ENCODE measurements around the gene VPS45.

The VPS45 gene

DNA sequence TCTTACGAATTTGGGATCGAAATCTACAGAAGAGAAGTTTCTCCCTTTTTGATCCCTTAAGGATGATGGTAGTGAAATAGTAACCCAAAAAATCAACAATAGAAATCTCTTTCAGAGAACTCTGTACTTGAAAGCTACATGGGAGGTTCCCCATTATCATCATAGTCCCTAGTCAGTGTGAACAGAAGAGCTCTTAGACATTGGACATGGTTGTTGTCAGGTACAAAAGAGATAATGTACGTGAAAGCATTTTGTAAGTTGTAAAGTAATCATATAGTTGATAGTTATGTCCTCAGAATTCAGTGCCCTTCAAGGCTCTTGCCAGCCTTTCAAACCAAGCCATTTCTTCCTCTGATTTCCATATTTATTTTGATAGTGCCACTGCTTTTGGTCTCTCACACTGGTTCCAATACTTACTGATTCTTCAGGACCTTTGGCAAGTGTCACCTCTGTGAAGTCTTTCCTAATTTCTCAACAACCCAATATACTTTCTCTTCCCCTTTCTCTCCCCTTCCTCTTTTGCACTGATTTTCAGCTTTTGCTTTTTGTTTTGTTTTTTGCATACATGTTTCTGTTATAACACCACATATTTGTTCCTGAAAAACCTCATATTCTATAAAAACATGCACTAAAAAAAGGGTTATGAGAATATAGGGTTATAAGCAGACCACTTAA is 22.4 kb downstream of the VPS45 start:
- Histone ChIP-seq H3K9me3 (ENCODE audit: control insufficient read depth in 2 of 2, low read length in 2 of 2) (no peaks in the 10 kb centered on the region), H3K4me1 (ENCODE audit: control insufficient read depth in 2 of 2, insufficient read depth in 2 of 2, low read length in 2 of 2) (no peaks in the 10 kb centered on the region), H3K36me3 (ENCODE audit: control insufficient read depth in 2 of 2, insufficient read depth in 2 of 2, low read length in 2 of 2) (peaks cover 15 to 31% of the 10 kb centered on the region in 2 donors), H3K27ac (ENCODE audit: low read depth in 2 of 2, low read length in 2 of 2) (no peak overlapping the region), H3K9ac (ENCODE audit: low read depth in 1 of 2, low read length in 2 of 2) (no peak overlapping the region), H3K4me3 (ENCODE audit: low read length in 2 of 2) (no peak overlapping the region), H3K27me3 (ENCODE audit: control insufficient read depth in 2 of 2, insufficient read depth in 2 of 2, low read length in 2 of 2) (no peaks in the 10 kb centered on the region)

DNA sequence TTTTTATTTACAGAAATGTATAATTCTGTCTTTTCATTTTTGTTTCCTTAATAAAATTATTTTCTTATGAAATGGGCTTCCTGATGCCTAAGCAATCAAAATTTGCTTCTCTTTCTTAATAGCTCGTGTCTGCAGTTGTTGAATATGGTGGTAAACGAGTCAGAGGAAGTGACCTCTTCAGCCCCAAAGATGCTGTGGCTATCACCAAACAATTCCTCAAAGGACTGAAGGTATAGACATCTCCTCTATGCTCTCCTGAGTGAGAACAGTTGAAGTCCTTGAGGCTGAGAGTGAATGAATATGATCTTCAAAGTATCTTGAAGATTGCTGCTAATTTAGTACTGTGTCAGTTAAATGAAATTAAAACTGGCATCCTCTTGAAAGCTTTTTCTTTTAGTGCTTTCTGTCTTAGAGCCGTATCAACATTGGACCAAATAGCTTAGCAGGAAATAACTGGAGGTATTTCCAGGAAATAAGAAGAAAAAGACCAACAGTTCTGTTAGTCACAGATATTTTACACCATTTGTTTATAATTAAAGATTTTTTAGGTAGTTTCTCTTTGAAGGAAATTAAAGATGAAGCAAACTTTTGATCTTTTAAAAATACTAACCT is 24.7 kb downstream of the VPS45 start:
- Histone ChIP-seq H3K4me3 (ENCODE audit: low read length in 2 of 2) (no peak overlapping the region), H3K9me3 (ENCODE audit: control insufficient read depth in 2 of 2, low read length in 2 of 2) (no peaks in the 10 kb centered on the region), H3K36me3 (ENCODE audit: control insufficient read depth in 2 of 2, insufficient read depth in 2 of 2, low read length in 2 of 2) (peaks cover 15 to 23% of the 10 kb centered on the region in 2 donors), H3K27ac (ENCODE audit: low read depth in 2 of 2, low read length in 2 of 2) (no peak overlapping the region), H3K4me1 (ENCODE audit: control insufficient read depth in 2 of 2, insufficient read depth in 2 of 2, low read length in 2 of 2) (no peaks in the 10 kb centered on the region), H3K27me3 (ENCODE audit: control insufficient read depth in 2 of 2, insufficient read depth in 2 of 2, low read length in 2 of 2) (no peaks in the 10 kb centered on the region), H3K9ac (ENCODE audit: low read depth in 1 of 2, low read length in 2 of 2) (no peak overlapping the region)

DNA sequence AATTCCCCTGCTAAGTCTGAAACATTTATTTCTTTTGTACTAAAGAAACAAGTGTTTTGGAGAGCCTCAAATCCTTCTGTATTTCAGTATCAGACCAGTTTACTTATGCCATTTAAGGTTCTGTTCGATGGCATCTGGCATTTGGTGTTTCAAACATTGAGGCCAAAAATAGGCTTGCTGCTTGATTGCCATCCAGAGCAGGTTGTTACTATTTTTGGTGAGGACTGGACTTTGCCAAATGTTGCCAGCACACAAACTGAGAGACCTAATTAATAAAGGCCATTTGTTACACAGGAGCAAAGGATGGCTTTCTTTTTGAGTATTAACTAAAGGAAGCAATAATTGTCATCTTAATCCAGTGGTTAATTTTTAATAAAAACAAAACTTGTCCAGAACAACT is 26.2 kb downstream of the VPS45 start:
- H3K4me3 ChIP-seq (ENCODE audit: low read length in 2 of 2): no peak overlapping the region
- no peaks in the 10 kb centered on the region for H3K27me3 ChIP-seq (ENCODE audit: control insufficient read depth in 2 of 2, insufficient read depth in 2 of 2, low read length in 2 of 2)
- no peak overlapping the region for H3K27ac ChIP-seq (ENCODE audit: low read depth in 2 of 2, low read length in 2 of 2)
- H3K9ac ChIP-seq (ENCODE audit: low read depth in 1 of 2, low read length in 2 of 2): no peak overlapping the region
- H3K4me1 ChIP-seq (ENCODE audit: control insufficient read depth in 2 of 2, insufficient read depth in 2 of 2, low read length in 2 of 2): no peaks in the 10 kb centered on the region
- no peaks in the 10 kb centered on the region for H3K9me3 ChIP-seq (ENCODE audit: control insufficient read depth in 2 of 2, low read length in 2 of 2)
- peaks cover 17 to 21% of the 10 kb centered on the region in 2 donors for H3K36me3 ChIP-seq (ENCODE audit: control insufficient read depth in 2 of 2, insufficient read depth in 2 of 2, low read length in 2 of 2)

DNA sequence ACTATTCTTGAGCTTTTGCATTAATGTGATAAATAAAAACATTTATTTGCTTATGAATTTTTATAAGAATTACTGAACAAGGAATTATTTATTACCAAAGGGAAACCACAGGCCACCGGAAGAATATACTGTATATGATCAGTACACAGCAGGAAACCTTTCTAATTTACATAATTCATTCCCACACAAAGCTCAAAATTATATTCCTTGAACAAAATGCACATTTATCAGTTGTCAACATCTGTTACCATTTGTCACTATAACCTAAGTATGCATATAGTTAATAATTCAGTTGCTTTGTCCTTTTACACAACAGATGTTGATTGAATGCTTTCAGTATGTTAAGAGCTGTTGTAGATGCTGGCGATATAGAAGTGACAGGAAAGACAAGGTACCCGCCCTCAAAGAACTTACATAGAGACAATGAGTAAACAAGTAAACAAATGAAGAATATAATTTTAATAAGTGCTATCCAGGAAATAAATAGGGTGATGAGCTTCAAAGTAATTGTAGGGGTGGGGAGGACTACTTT is 27.2 kb downstream of the VPS45 start:
- Histone ChIP-seq H3K36me3 (ENCODE audit: control insufficient read depth in 2 of 2, insufficient read depth in 2 of 2, low read length in 2 of 2) (peaks cover 19 to 21% of the 10 kb centered on the region in 2 donors), H3K4me3 (ENCODE audit: low read length in 2 of 2) (no peak overlapping the region), H3K9me3 (ENCODE audit: control insufficient read depth in 2 of 2, low read length in 2 of 2) (no peaks in the 10 kb centered on the region), H3K9ac (ENCODE audit: low read depth in 1 of 2, low read length in 2 of 2) (no peak overlapping the region), H3K27ac (ENCODE audit: low read depth in 2 of 2, low read length in 2 of 2) (no peak overlapping the region), H3K27me3 (ENCODE audit: control insufficient read depth in 2 of 2, insufficient read depth in 2 of 2, low read length in 2 of 2) (no peaks in the 10 kb centered on the region), H3K4me1 (ENCODE audit: control insufficient read depth in 2 of 2, insufficient read depth in 2 of 2, low read length in 2 of 2) (no peaks in the 10 kb centered on the region)

DNA sequence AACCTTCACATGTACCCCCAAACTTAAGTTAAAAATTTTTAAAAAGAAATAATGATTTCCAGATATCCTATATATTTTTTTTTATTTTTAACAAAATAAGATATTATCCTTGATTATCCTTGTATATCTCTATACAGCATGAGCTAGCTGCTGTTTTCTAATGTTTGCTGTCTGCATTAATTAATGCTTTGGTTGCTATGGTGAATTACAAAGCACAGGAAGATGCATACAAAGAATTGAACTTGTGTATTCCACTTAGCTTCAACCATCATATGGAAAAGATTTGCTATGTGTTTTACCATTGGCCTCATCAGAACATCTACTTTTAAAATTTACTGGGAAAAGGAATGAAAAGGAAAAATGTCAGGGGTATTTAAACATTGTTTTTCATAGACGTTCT is 35.4 kb downstream of the VPS45 start:
- H3K9ac ChIP-seq (ENCODE audit: low read depth in 1 of 2, low read length in 2 of 2): no peak overlapping the region
- H3K36me3 ChIP-seq (ENCODE audit: control insufficient read depth in 2 of 2, insufficient read depth in 2 of 2, low read length in 2 of 2): peaks cover 5% of the 10 kb centered on the region in 2 donors

DNA sequence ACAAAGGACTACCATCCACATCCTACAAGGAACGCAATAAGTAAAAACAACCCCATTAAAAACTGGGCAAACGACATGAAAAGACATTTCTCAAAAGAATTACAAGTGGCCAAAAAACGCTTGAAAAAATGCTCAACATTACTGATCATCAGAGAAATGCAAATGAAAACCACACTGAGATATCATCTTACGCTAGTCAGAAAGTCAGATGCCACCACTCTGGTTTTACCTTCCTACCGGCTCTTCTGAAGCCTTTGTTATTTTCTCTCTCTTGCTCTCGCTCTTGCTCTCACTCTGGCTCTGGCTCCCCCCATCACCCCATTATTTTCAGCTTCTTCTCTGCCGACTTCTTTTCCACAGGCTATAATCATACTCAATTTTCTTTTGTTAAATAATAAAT is 38.8 kb downstream of the VPS45 start:
- H3K36me3 ChIP-seq (ENCODE audit: control insufficient read depth in 2 of 2, insufficient read depth in 2 of 2, low read length in 2 of 2): peaks cover 3 to 4% of the 10 kb centered on the region in 2 donors
- no peaks in the 10 kb centered on the region for H3K4me1 ChIP-seq (ENCODE audit: control insufficient read depth in 2 of 2, insufficient read depth in 2 of 2, low read length in 2 of 2)
- H3K27ac ChIP-seq (ENCODE audit: low read depth in 2 of 2, low read length in 2 of 2): no peak overlapping the region
- no peak overlapping the region for H3K4me3 ChIP-seq (ENCODE audit: low read length in 2 of 2)
- no peak overlapping the region for H3K9ac ChIP-seq (ENCODE audit: low read depth in 1 of 2, low read length in 2 of 2)
- H3K9me3 ChIP-seq (ENCODE audit: control insufficient read depth in 2 of 2, low read length in 2 of 2): no peaks in the 10 kb centered on the region
- H3K27me3 ChIP-seq (ENCODE audit: control insufficient read depth in 2 of 2, insufficient read depth in 2 of 2, low read length in 2 of 2): no peaks in the 10 kb centered on the region

More for the DNA sequence above, 35.4 kb downstream of the VPS45 start:
- H3K9me3 ChIP-seq (ENCODE audit: control insufficient read depth in 2 of 2, low read length in 2 of 2): no peaks in the 10 kb centered on the region
- H3K4me3 ChIP-seq (ENCODE audit: low read length in 2 of 2): no peak overlapping the region
- no peaks in the 10 kb centered on the region for H3K4me1 ChIP-seq (ENCODE audit: control insufficient read depth in 2 of 2, insufficient read depth in 2 of 2, low read length in 2 of 2)
- no peaks in the 10 kb centered on the region for H3K27me3 ChIP-seq (ENCODE audit: control insufficient read depth in 2 of 2, insufficient read depth in 2 of 2, low read length in 2 of 2)
- no peak overlapping the region for H3K27ac ChIP-seq (ENCODE audit: low read depth in 2 of 2, low read length in 2 of 2)

DNA sequence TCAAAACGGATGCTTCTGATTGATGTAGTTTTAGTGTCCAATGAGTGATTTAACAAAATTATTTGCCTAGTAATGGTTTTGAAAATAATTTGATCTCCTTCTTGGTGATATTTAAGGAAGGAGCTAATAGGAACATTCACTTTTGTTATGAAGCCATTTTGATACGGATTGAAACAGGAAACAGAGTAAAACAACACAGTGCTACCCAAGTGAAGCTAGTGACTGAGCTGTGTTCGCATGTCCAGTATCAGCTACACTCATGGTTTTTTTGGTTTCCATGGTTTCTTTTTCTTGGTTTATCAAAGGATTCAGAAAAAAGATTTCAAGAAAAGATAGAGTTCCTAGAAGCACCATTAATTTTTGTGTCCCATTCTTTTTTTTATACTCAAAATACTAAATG is 42.0 kb downstream of the VPS45 start:
- Histone ChIP-seq H3K27ac (ENCODE audit: low read depth in 2 of 2, low read length in 2 of 2) (peak overlapping the region; percentile 30 to 53), H3K36me3 (ENCODE audit: control insufficient read depth in 2 of 2, insufficient read depth in 2 of 2, low read length in 2 of 2) (peaks cover 3 to 6% of the 10 kb centered on the region in 2 donors), H3K4me3 (ENCODE audit: low read length in 2 of 2) (no peak overlapping the region), H3K9me3 (ENCODE audit: control insufficient read depth in 2 of 2, low read length in 2 of 2) (no peaks in the 10 kb centered on the region), H3K9ac (ENCODE audit: low read depth in 1 of 2, low read length in 2 of 2) (no peak overlapping the region), H3K4me1 (ENCODE audit: control insufficient read depth in 2 of 2, insufficient read depth in 2 of 2, low read length in 2 of 2) (no peaks in the 10 kb centered on the region), H3K27me3 (ENCODE audit: control insufficient read depth in 2 of 2, insufficient read depth in 2 of 2, low read length in 2 of 2) (no peaks in the 10 kb centered on the region)

DNA sequence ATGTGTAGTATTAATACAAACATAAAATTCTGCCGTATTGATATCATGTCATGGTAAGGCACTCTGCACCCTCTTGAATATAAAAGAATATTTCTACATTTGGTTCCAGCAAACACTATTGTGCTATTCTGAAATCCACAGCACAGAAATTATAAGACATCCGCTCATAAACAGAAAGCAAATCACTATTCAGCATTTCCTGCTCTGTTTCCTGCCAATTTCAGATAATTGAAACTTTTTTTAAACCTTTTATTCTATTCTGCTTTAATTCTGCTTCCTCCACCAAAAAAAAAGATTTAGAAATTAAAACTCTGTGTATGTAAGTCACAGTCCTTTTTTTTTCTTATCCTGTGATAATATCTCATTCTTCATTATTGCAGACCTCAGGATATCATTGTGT is 42.5 kb downstream of the VPS45 start:
- Histone ChIP-seq H3K27me3 (ENCODE audit: control insufficient read depth in 2 of 2, insufficient read depth in 2 of 2, low read length in 2 of 2) (no peaks in the 10 kb centered on the region), H3K4me3 (ENCODE audit: low read length in 2 of 2) (peak overlapping the region in 1 of 2 donors; percentile 4), H3K36me3 (ENCODE audit: control insufficient read depth in 2 of 2, insufficient read depth in 2 of 2, low read length in 2 of 2) (peaks cover 3 to 6% of the 10 kb centered on the region in 2 donors), H3K9me3 (ENCODE audit: control insufficient read depth in 2 of 2, low read length in 2 of 2) (no peaks in the 10 kb centered on the region), H3K9ac (ENCODE audit: low read depth in 1 of 2, low read length in 2 of 2) (no peak overlapping the region), H3K27ac (ENCODE audit: low read depth in 2 of 2, low read length in 2 of 2) (peak overlapping the region; percentile 30 to 53), H3K4me1 (ENCODE audit: control insufficient read depth in 2 of 2, insufficient read depth in 2 of 2, low read length in 2 of 2) (no peaks in the 10 kb centered on the region)

DNA sequence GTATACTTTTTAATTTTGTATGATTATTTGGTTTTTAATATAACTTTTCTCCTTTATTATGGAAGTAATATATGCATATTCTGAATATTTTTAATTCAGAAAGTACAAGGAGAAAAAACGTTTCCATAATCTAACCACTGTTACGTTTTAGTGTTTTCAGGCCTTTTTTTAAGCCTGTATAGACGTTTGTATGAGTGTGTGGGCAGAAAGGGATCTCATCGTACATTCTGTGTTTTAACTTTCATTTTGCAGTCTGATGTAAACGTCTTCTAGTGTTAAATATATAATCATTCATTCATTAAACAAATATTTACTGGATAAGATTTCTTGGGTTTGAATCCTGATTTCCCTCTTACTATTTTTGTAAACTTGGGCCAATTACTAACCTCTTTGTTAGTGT is 44.1 kb downstream of the VPS45 start:
- no peak overlapping the region for H3K4me3 ChIP-seq (ENCODE audit: low read length in 2 of 2)
- peaks cover 3 to 6% of the 10 kb centered on the region in 2 donors for H3K36me3 ChIP-seq (ENCODE audit: control insufficient read depth in 2 of 2, insufficient read depth in 2 of 2, low read length in 2 of 2)
- no peaks in the 10 kb centered on the region for H3K4me1 ChIP-seq (ENCODE audit: control insufficient read depth in 2 of 2, insufficient read depth in 2 of 2, low read length in 2 of 2)
- H3K27ac ChIP-seq (ENCODE audit: low read depth in 2 of 2, low read length in 2 of 2): no peak overlapping the region
- H3K9ac ChIP-seq (ENCODE audit: low read depth in 1 of 2, low read length in 2 of 2): no peak overlapping the region
- no peaks in the 10 kb centered on the region for H3K9me3 ChIP-seq (ENCODE audit: control insufficient read depth in 2 of 2, low read length in 2 of 2)
- no peaks in the 10 kb centered on the region for H3K27me3 ChIP-seq (ENCODE audit: control insufficient read depth in 2 of 2, insufficient read depth in 2 of 2, low read length in 2 of 2)

DNA sequence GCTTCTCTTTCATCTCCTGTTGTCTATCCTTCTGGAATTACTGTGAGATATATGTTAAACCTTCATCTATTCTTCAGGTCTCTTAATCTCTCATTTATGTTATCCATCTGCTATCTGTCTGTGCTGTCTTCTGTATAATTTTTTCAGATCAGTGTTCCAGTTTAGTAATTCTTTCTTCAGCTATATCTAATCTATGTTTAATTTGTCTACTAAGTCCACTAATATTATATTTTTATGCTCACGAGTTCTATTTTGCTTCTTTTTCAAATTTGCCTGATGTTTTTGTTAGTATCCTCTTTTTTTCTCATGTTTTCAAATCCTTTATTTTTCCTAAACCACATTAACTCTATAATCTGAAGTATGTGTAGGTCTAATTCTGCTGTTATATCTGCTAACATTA is 47.5 kb downstream of the VPS45 start:
- H3K27me3 ChIP-seq (ENCODE audit: control insufficient read depth in 2 of 2, insufficient read depth in 2 of 2, low read length in 2 of 2): no peaks in the 10 kb centered on the region
- H3K9ac ChIP-seq (ENCODE audit: low read depth in 1 of 2, low read length in 2 of 2): no peak overlapping the region
- peaks cover 3 to 6% of the 10 kb centered on the region in 2 donors for H3K36me3 ChIP-seq (ENCODE audit: control insufficient read depth in 2 of 2, insufficient read depth in 2 of 2, low read length in 2 of 2)
- no peaks in the 10 kb centered on the region for H3K9me3 ChIP-seq (ENCODE audit: control insufficient read depth in 2 of 2, low read length in 2 of 2)
- no peak overlapping the region for H3K27ac ChIP-seq (ENCODE audit: low read depth in 2 of 2, low read length in 2 of 2)
- H3K4me1 ChIP-seq (ENCODE audit: control insufficient read depth in 2 of 2, insufficient read depth in 2 of 2, low read length in 2 of 2): no peaks in the 10 kb centered on the region
- H3K4me3 ChIP-seq (ENCODE audit: low read length in 2 of 2): no peak overlapping the region
